WTC11 (cell line): ENCODE data around the gene TPRG1L. TPM values are rescaled to one million over a fixed set of nuclear protein-coding genes. Genes with fewer than 3 reads are reported as not detected.

ENCODE experiments used
- ATAC-seq: fragments of 200-7000 bp; cut with Tn5 transposase; 2 replicates; pipeline ENCODE4 v1.10.0; 2021; ENCODE audit warnings: mild to moderate bottlenecking, moderate library complexity
- CTCF ChIA-PET: fragments of 300-600 bp; sonication (Branson Sonifier 250); formaldehyde crosslinking; loops from one replicate; lab custom pipeline; 2021; ENCODE audit warnings: antibody characterized with exemption; lab: Charles Lee
- POLR2A ChIA-PET: fragments of 350-600 bp; sonication (Branson Sonifier 250); formaldehyde crosslinking; loops from one replicate; lab custom pipeline; 2021; ENCODE audit warnings: antibody characterized with exemption; lab: Charles Lee
- DNase-seq: peaks from one replicate; pipeline ENCODE4 v3.0.0; 2021; ENCODE audit warnings: low spot score
- H3K27ac Mint-ChIP-seq: 2 replicates; pipeline ENCODE4 v1.8.0; 2021; ENCODE audit warnings: mixed read lengths
- H3K27me3 Mint-ChIP-seq: 2 replicates; pipeline ENCODE4 v1.8.0; 2021; ENCODE audit warnings: low read depth, mild to moderate bottlenecking, moderate library complexity, mixed read lengths
- H3K36me3 Mint-ChIP-seq: 2 replicates; pipeline ENCODE4 v1.8.0; 2021; ENCODE audit warnings: mixed read lengths
- H3K4me1 Mint-ChIP-seq: 2 replicates; pipeline ENCODE4 v1.8.0; 2022; ENCODE audit warnings: mixed read lengths
- H3K4me3 Mint-ChIP-seq: 2 replicates; pipeline ENCODE4 v1.8.0; 2021; ENCODE audit warnings: mild to moderate bottlenecking, moderate library complexity, mixed read lengths
- H3K9me3 Mint-ChIP-seq: 2 replicates; pipeline ENCODE4 v1.8.0; 2021; ENCODE audit warnings: mixed read lengths
- CREB1 ChIP-seq: sonication (generic); formaldehyde crosslinking; IDR thresholded peaks from 2 replicates; pipeline ENCODE4 v1.8.0; 2023; ENCODE audit warnings: mild to moderate bottlenecking, missing genetic modification reagents
- CREM ChIP-seq: sonication (generic); formaldehyde crosslinking; IDR thresholded peaks from 2 replicates; pipeline ENCODE4 v1.8.1; 2022; ENCODE audit warnings: mild to moderate bottlenecking, missing genetic modification reagents, moderate library complexity
- ELF4 ChIP-seq: sonication (generic); formaldehyde crosslinking; IDR thresholded peaks from 2 replicates; pipeline ENCODE4 v1.8.1; 2022; ENCODE audit warnings: low read depth, mild to moderate bottlenecking, moderate library complexity, missing genetic modification reagents
- FOXK1 ChIP-seq: sonication (generic); formaldehyde crosslinking; IDR thresholded peaks from 2 replicates; pipeline ENCODE4 v1.8.0; 2022; ENCODE audit warnings: mild to moderate bottlenecking, moderate library complexity, missing genetic modification reagents
- FOXP4 ChIP-seq: sonication (generic); formaldehyde crosslinking; IDR thresholded peaks from 2 replicates; pipeline ENCODE4 v1.8.0; 2022; ENCODE audit warnings: mild to moderate bottlenecking, missing genetic modification reagents
- GABPB1 ChIP-seq: sonication (generic); formaldehyde crosslinking; IDR thresholded peaks from 2 replicates; pipeline ENCODE4 v1.8.1; 2023; ENCODE audit warnings: mild to moderate bottlenecking, missing genetic modification reagents
- IRF2 ChIP-seq: sonication (generic); formaldehyde crosslinking; IDR thresholded peaks from 2 replicates; pipeline ENCODE4 v1.8.0; 2022; ENCODE audit warnings: low read depth, missing genetic modification reagents, borderline replicate concordance
- NFATC4 ChIP-seq: fragments of 250-450 bp; sonication (Bioruptor Pico); IDR thresholded peaks from 2 replicates; pipeline ENCODE4 v1.9.0; 2021; ENCODE audit warnings: mild to moderate bottlenecking
- NR1H2 ChIP-seq: sonication (generic); formaldehyde crosslinking; IDR thresholded peaks from 2 replicates; pipeline ENCODE4 v1.9.0; 2021; ENCODE audit warnings: mild to moderate bottlenecking, moderate library complexity, missing genetic modification reagents
- NR2C2 ChIP-seq: sonication (generic); formaldehyde crosslinking; IDR thresholded peaks from 2 replicates; pipeline ENCODE4 v1.8.0; 2022; ENCODE audit warnings: mild to moderate bottlenecking, missing genetic modification reagents
- NR3C1 ChIP-seq: sonication (generic); formaldehyde crosslinking; conservative IDR thresholded peaks from 2 replicates; pipeline ENCODE4 v1.8.1; 2023; ENCODE audit warnings: low read depth, mild to moderate bottlenecking, missing genetic modification reagents
- PRDM15 ChIP-seq: sonication (generic); formaldehyde crosslinking; IDR thresholded peaks from 2 replicates; pipeline ENCODE4 v1.8.0; 2022; ENCODE audit warnings: missing genetic modification reagents
- SOX15 ChIP-seq: fragments of 250-450 bp; sonication (Bioruptor Pico); IDR thresholded peaks from 2 replicates; pipeline ENCODE4 v1.9.0; 2021; ENCODE audit warnings: mild to moderate bottlenecking
- TEAD1 ChIP-seq: sonication (generic); formaldehyde crosslinking; IDR thresholded peaks from 2 replicates; pipeline ENCODE4 v1.8.0; 2022; ENCODE audit warnings: mild to moderate bottlenecking, missing genetic modification reagents
- TP53 ChIP-seq: sonication (generic); formaldehyde crosslinking; IDR thresholded peaks from 2 replicates; pipeline ENCODE4 v1.8.1; 2023; ENCODE audit warnings: mild to moderate bottlenecking, missing genetic modification reagents
- ZBTB21 ChIP-seq: sonication (generic); formaldehyde crosslinking; IDR thresholded peaks from 2 replicates; pipeline ENCODE4 v1.8.1; 2023; ENCODE audit warnings: mild to moderate bottlenecking, missing genetic modification reagents, borderline replicate concordance
- ZNF121 ChIP-seq: sonication (generic); formaldehyde crosslinking; IDR thresholded peaks from 2 replicates; pipeline ENCODE4 v1.8.0; 2023; ENCODE audit warnings: missing genetic modification reagents
- total RNA-seq: library from RNA; stranded (reverse); gene quantifications from 3 replicates; pipeline ENCODE4 v1.2.3, GENCODE V29; 2021
- TF ChIP-seq, protein P1 (sequence below): fragments of 250-450 bp; sonication (Bioruptor Pico); IDR thresholded peaks from 2 replicates; pipeline ENCODE4 v2.1.2; 2022; ENCODE audit warnings: mild to moderate bottlenecking, moderate library complexity
- TF ChIP-seq, protein P2 (sequence below): sonication (generic); formaldehyde crosslinking; IDR thresholded peaks from 2 replicates; pipeline ENCODE4 v1.8.0; 2022; ENCODE audit warnings: mild to moderate bottlenecking, missing genetic modification reagents

The TPRG1L gene
- total RNA-seq, 1 experiment from 2014 or later = 20.9 TPM

DNA sequence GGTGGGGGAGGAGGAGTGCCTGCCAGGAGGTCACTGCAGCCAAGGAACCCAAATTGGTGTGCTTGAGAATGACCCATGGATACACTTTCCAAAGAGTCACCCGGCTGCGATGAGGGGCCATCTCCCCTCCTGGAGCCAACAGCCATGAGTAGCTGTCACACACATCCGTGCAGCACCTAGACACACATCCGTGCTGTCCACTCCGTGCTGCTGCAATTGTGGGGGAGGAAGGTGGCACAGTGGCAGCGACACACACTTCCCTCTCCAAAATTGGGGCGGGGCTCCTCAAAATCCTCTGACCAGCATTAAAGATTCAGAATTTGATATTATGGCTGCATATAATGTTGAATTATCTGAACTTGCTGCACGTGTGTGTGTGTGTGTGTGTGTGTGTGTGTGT lies 43.3 kb downstream of the TPRG1L start:
- no peak overlapping the region for H3K4me3 Mint-ChIP-seq
- ChIA-PET POLR2A (no interaction called here), CTCF (interaction anchor here (1.0 to 2.0 kb wide), 5 partner anchors 15 to 177 kb away, joined by 3 to 15 read pairs (median 4); no protein-coding TSS in a partner anchor)
- no peak for ATAC-seq
- H3K36me3 Mint-ChIP-seq = no peaks in the 10 kb centered on the region
- H3K9me3 Mint-ChIP-seq = no peaks in the 10 kb centered on the region
- TF ChIP-seq GABPB1 (CRISPR knock-in tag) (no peak), PRDM15 (CRISPR knock-in tag) (no peak), FOXP4 (CRISPR knock-in tag) (no peak), ELF4 (CRISPR knock-in tag) (no peak), NR1H2 (CRISPR knock-in tag) (no peak), NR3C1 (no peak), NR2C2 (CRISPR knock-in tag) (no peak), IRF2 (no peak), ZBTB21 (no peak), CREB1 (CRISPR knock-in tag) (no peak), SOX15 (CRISPR knock-in tag) (no peak), CREM (no peak), NFATC4 (CRISPR knock-in tag) (no peak), TEAD1 (CRISPR knock-in tag) (no peak), TP53 (no peak)
- TF ChIP-seq, protein P1, sequence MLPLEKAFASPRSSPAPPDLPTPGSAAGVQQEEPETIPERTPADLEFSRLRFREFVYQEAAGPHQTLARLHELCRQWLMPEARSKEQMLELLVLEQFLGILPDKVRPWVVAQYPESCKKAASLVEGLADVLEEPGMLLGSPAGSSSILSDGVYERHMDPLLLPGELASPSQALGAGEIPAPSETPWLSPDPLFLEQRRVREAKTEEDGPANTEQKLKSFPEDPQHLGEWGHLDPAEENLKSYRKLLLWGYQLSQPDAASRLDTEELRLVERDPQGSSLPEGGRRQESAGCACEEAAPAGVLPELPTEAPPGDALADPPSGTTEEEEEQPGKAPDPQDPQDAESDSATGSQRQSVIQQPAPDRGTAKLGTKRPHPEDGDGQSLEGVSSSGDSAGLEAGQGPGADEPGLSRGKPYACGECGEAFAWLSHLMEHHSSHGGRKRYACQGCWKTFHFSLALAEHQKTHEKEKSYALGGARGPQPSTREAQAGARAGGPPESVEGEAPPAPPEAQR (CRISPR knock-in tag) = no peak
- TF ChIP-seq, protein P2, sequence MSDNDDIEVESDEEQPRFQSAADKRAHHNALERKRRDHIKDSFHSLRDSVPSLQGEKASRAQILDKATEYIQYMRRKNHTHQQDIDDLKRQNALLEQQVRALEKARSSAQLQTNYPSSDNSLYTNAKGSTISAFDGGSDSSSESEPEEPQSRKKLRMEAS = no peak
- H3K4me1 Mint-ChIP-seq = peaks cover 21% of the 10 kb centered on the region
- H3K27me3 Mint-ChIP-seq = peaks cover 4% of the 10 kb centered on the region
- DNase-seq = peak; percentile 4
- no peak overlapping the region for H3K27ac Mint-ChIP-seq

DNA sequence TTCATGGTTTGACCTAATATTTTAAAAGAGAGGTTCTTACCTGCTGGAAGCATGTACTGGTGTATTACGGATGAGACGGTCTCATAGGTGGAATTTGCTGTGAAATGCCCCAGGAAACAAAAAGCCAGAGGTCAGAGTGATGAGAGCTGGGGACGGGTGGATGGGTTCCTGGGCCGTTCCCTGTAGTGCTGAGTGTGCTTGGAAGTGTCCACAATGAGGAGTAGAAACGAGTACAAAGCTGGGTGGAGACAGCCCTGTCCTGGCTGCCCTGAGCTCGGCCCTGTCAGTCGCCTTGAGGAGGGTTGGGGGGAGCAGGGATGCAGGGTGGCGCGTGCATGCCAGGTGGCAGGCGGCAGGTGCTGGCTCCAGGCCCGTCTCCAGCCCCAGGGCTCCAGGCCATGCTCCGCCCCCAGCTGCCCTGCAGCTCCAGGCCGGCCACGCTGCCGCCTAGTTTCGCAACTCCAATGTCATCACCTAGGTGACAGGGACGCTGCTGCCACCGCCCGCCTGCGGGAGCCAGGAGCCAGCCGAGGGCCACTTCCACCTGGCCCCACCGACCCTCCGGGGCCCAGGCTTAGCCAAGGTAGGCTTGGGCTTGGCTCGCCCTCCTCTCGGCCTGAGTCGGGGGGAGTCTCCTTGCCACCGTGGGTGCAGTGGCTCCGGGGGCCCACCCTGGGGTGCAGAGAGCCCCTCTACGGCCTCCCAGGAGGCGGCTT lies 43.9 kb downstream of the TPRG1L start:
- TF ChIP-seq NFATC4 (CRISPR knock-in tag) (no peak), ZBTB21 (no peak), FOXK1 (peak; percentile 55; the same call in 1 of the 2 replicates), CREM (no peak), ZNF121 (CRISPR knock-in tag) (peak; percentile 64; the same call in 1 of the 2 replicates)
- TF ChIP-seq, protein P2 = peak; percentile 59; the same call in 1 of the 2 replicates
- CTCF ChIA-PET = interaction anchor here (1.0 to 2.0 kb wide), 6 partner anchors 16 to 178 kb away, joined by 3 to 15 read pairs (median 4); no protein-coding TSS in a partner anchor
- H3K4me3 Mint-ChIP-seq = no peak overlapping the region
- H3K27me3 Mint-ChIP-seq = no peaks in the 10 kb centered on the region; the same call in 1 of the 2 replicates
- POLR2A ChIA-PET = no interaction called here
- H3K9me3 Mint-ChIP-seq = no peaks in the 10 kb centered on the region
- no peak overlapping the region for H3K27ac Mint-ChIP-seq
- DNase-seq = peak; percentile 75
- H3K4me1 Mint-ChIP-seq = peaks cover 26% of the 10 kb centered on the region
- ATAC-seq = peak; percentile 83
- H3K36me3 Mint-ChIP-seq = no peaks in the 10 kb centered on the region
